Naive B cell (primary cell): Measurements from ENCODE around the gene ZNF423. TPM values are rescaled to one million over a fixed set of nuclear protein-coding genes. Genes with fewer than 3 reads are reported as not detected.
"Not testable (repeated sequence)": the region's sequence is repeated elsewhere in the genome, so short reads cannot be mapped to it uniquely, and the experiment has no call there.

Source experiments
- ATAC-seq, 2 donors: fragments of 150-1000 bp; cut with Tn5 transposase; 2 replicates each; pipeline ENCODE4 v1.10.0; 2021; ENCODE audit warnings: low read depth in 2 of 2, mild to moderate bottlenecking in 2 of 2, moderate library complexity in 2 of 2
- DNase-seq: peaks from one replicate; pipeline ENCODE4 v3.0.0; 2022
- H3K27ac Mint-ChIP-seq, 6 donors: one replicate each; pipeline ENCODE4 v1.8.0; 2020 to 2022; ENCODE audit warnings: mild to moderate bottlenecking in 6 of 6, mixed read lengths in 6 of 6, moderate library complexity in 5 of 6, inconsistent platforms in 2 of 6
- H3K27me3 Mint-ChIP-seq, 3 donors: one replicate each; pipeline ENCODE4 v1.8.0; 2021 to 2022; ENCODE audit warnings: mixed read lengths in 3 of 3, mild to moderate bottlenecking in 1 of 3
- H3K36me3 Mint-ChIP-seq, 2 donors: one replicate each; pipeline ENCODE4 v1.8.0; 2020 to 2022; ENCODE audit warnings: mixed read lengths in 2 of 2, inconsistent platforms in 1 of 2, mild to moderate bottlenecking in 1 of 2
- H3K4me1 Mint-ChIP-seq, 3 donors: one replicate each; pipeline ENCODE4 v1.8.0; 2020 to 2022; ENCODE audit warnings: mixed read lengths in 3 of 3, inconsistent platforms in 1 of 3, mild to moderate bottlenecking in 1 of 3, moderate library complexity in 1 of 3
- H3K4me3 Mint-ChIP-seq, 8 donors: one replicate each; pipeline ENCODE4 v1.8.0; 2020 to 2022; ENCODE audit warnings: mild to moderate bottlenecking in 8 of 8, mixed read lengths in 8 of 8, moderate library complexity in 8 of 8, inconsistent platforms in 2 of 8
- H3K9me3 Mint-ChIP-seq, 7 donors: one replicate each; pipeline ENCODE4 v1.8.0; 2020 to 2022; ENCODE audit warnings: mixed read lengths in 7 of 7, mild to moderate bottlenecking in 5 of 7, inconsistent platforms in 2 of 7, moderate library complexity in 1 of 7
- polyA plus RNA-seq, 6 donors: library from polyadenylated mRNA; unstranded; fragments of 300-500 nt; fragmentation: Illumina TruSeq; gene quantifications; one replicate each; pipeline ENCODE4 v1.2.3, GENCODE V29; 2021; ENCODE audit warnings: low read depth in 6 of 6

The ZNF423 gene
- polyA plus RNA-seq, 6 donors from 2014 or later = not detected

- Mint-ChIP-seq H3K4me3 (no peak overlapping the region), H3K27ac (no peak overlapping the region), H3K4me1 (no peaks in the 10 kb centered on the region), H3K27me3 (no peaks in the 10 kb centered on the region), H3K9me3 (peaks cover 0 to 3% (median 0%) of the 10 kb centered on the region in 7 donors), H3K36me3 (no peaks in the 10 kb centered on the region)
- DNase-seq = no peak
- ATAC-seq = no peak
Observed at GRCh38 chr16:49566432-49566831, 289.5 kb downstream of the ZNF423 start.

GRCh38 chr16:49564496-49565229 lies 291.2 kb downstream of the ZNF423 start:
- DNase-seq (no peak), ATAC-seq (no peak)
- H3K4me3 Mint-ChIP-seq = no peak overlapping the region
- no peaks in the 10 kb centered on the region for H3K27me3 Mint-ChIP-seq
- no peak overlapping the region for H3K27ac Mint-ChIP-seq
- peaks cover 0 to 3% (median 0%) of the 10 kb centered on the region in 7 donors for H3K9me3 Mint-ChIP-seq
- H3K36me3 Mint-ChIP-seq = no peaks in the 10 kb centered on the region
- H3K4me1 Mint-ChIP-seq = no peaks in the 10 kb centered on the region

- Mint-ChIP-seq H3K36me3 (no peaks in the 10 kb centered on the region), H3K4me3 (no peak overlapping the region), H3K27me3 (no peaks in the 10 kb centered on the region), H3K9me3 (peaks cover 0 to 3% (median 0%) of the 10 kb centered on the region in 7 donors), H3K27ac (peak overlapping the region in 1 of 6 donors; percentile 3), H3K4me1 (no peaks in the 10 kb centered on the region)
- ATAC-seq (no peak), DNase-seq (no peak)
Observed at GRCh38 chr16:49563666-49564065, 292.2 kb downstream of the ZNF423 start.

GRCh38 chr16:49562894-49563293 lies 293.0 kb downstream of the ZNF423 start:
- not testable (repeated sequence) for ATAC-seq, H3K27ac Mint-ChIP-seq, H3K27me3 Mint-ChIP-seq, H3K4me3 Mint-ChIP-seq, H3K9me3 Mint-ChIP-seq, H3K36me3 Mint-ChIP-seq, H3K4me1 Mint-ChIP-seq, DNase-seq

GRCh38 chr16:49562228-49562627 lies 293.7 kb downstream of the ZNF423 start:
- DNase-seq (no peak), ATAC-seq (no peak)
- Mint-ChIP-seq H3K27ac (no peak overlapping the region), H3K27me3 (no peaks in the 10 kb centered on the region), H3K9me3 (no peaks in the 10 kb centered on the region), H3K4me1 (no peaks in the 10 kb centered on the region), H3K36me3 (no peaks in the 10 kb centered on the region), H3K4me3 (no peak overlapping the region)

- DNase-seq (no peak), ATAC-seq (no peak)
- H3K4me1 Mint-ChIP-seq = no peaks in the 10 kb centered on the region
- no peaks in the 10 kb centered on the region for H3K27me3 Mint-ChIP-seq
- no peak overlapping the region for H3K4me3 Mint-ChIP-seq
- no peak overlapping the region for H3K27ac Mint-ChIP-seq
- H3K36me3 Mint-ChIP-seq = no peaks in the 10 kb centered on the region
- no peaks in the 10 kb centered on the region for H3K9me3 Mint-ChIP-seq
Observed at GRCh38 chr16:49560004-49560830, 295.7 kb downstream of the ZNF423 start.

- no peaks in the 10 kb centered on the region for H3K36me3 Mint-ChIP-seq
- ATAC-seq = no peak
- peak overlapping the region in 1 of 8 donors; percentile 53 for H3K4me3 Mint-ChIP-seq
- DNase-seq = no peak
- H3K27ac Mint-ChIP-seq = no peak overlapping the region
- no peaks in the 10 kb centered on the region for H3K9me3 Mint-ChIP-seq
- no peaks in the 10 kb centered on the region for H3K4me1 Mint-ChIP-seq
- H3K27me3 Mint-ChIP-seq = no peaks in the 10 kb centered on the region
Observed at GRCh38 chr16:49559242-49559641, 296.7 kb downstream of the ZNF423 start.

- no peak for DNase-seq
Observed at GRCh38 chr16:49558451-49558850, 297.5 kb downstream of the ZNF423 start.

GRCh38 chr16:49556606-49557446 lies 299.1 kb downstream of the ZNF423 start:
- DNase-seq (no peak), ATAC-seq (no peak)
- no peaks in the 10 kb centered on the region for H3K27me3 Mint-ChIP-seq
- H3K9me3 Mint-ChIP-seq = no peaks in the 10 kb centered on the region
- H3K36me3 Mint-ChIP-seq = no peaks in the 10 kb centered on the region
- no peak overlapping the region for H3K4me3 Mint-ChIP-seq
- no peaks in the 10 kb centered on the region for H3K4me1 Mint-ChIP-seq
- no peak overlapping the region for H3K27ac Mint-ChIP-seq

More at GRCh38 chr16:49558451-49558850, 297.5 kb downstream of the ZNF423 start:
- H3K27me3 Mint-ChIP-seq = no peaks in the 10 kb centered on the region
- H3K27ac Mint-ChIP-seq = no peak overlapping the region
- no peaks in the 10 kb centered on the region for H3K4me1 Mint-ChIP-seq
- no peaks in the 10 kb centered on the region for H3K36me3 Mint-ChIP-seq
- H3K4me3 Mint-ChIP-seq = no peak overlapping the region
- no peaks in the 10 kb centered on the region for H3K9me3 Mint-ChIP-seq
- no peak for ATAC-seq

- no peak overlapping the region for H3K27ac Mint-ChIP-seq
- H3K4me1 Mint-ChIP-seq = no peaks in the 10 kb centered on the region
- H3K4me3 Mint-ChIP-seq = no peak overlapping the region
- no peaks in the 10 kb centered on the region for H3K9me3 Mint-ChIP-seq
- DNase-seq (no peak), ATAC-seq (no peak)
- H3K27me3 Mint-ChIP-seq = no peaks in the 10 kb centered on the region
- no peaks in the 10 kb centered on the region for H3K36me3 Mint-ChIP-seq
Observed at GRCh38 chr16:49556249-49556605, 299.7 kb downstream of the ZNF423 start.

GRCh38 chr16:49554681-49555080 lies 301.2 kb downstream of the ZNF423 start:
- ATAC-seq = no peak
- Mint-ChIP-seq H3K9me3 (no peaks in the 10 kb centered on the region), H3K4me1 (no peaks in the 10 kb centered on the region), H3K27ac (no peak overlapping the region), H3K27me3 (no peaks in the 10 kb centered on the region), H3K36me3 (no peaks in the 10 kb centered on the region), H3K4me3 (no peak overlapping the region)
- no peak for DNase-seq

GRCh38 chr16:49552313-49552928 lies 303.5 kb downstream of the ZNF423 start:
- no peaks in the 10 kb centered on the region for H3K4me1 Mint-ChIP-seq
- no peaks in the 10 kb centered on the region for H3K27me3 Mint-ChIP-seq
- H3K4me3 Mint-ChIP-seq = no peak overlapping the region
- H3K9me3 Mint-ChIP-seq = no peaks in the 10 kb centered on the region
- ATAC-seq (no peak), DNase-seq (no peak)
- no peak overlapping the region for H3K27ac Mint-ChIP-seq
- H3K36me3 Mint-ChIP-seq = no peaks in the 10 kb centered on the region

- Mint-ChIP-seq H3K4me3 (no peak overlapping the region), H3K36me3 (no peaks in the 10 kb centered on the region)
- ATAC-seq = no peak
Observed at GRCh38 chr16:49550666-49551065, 305.2 kb downstream of the ZNF423 start.

More at GRCh38 chr16:49550666-49551065, 305.2 kb downstream of the ZNF423 start:
- Mint-ChIP-seq H3K9me3 (no peaks in the 10 kb centered on the region), H3K27ac (no peak overlapping the region), H3K4me1 (no peaks in the 10 kb centered on the region), H3K27me3 (no peaks in the 10 kb centered on the region)
- no peak for DNase-seq
